ENCODE measurements around the gene KLF7.

Gene KLF7

GRCh38 chr2:207123776-207124391 lies 41.9 kb downstream of the KLF7 start:
- no peak for DNase-seq (ENCODE audit: low read depth)

DNA sequence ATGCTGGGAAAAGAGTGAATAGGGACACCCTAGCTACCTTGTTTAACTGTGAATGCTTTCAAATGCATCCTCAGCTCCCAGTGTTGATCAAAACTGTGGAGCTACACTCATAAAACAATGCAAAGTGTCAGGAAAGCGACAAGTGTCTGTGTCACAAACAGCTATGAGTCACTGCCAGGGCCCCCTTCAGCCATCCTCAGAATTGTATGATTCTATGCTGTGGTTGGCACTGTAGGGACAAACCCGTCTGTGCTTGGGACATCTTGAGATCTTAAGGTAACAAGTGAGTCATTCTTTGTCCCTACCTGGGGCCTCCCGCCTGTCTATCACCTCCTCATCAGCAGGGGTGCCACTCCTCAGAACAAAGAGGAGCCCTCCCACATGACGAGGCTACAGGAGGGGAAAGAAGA lies 42.4 kb downstream of the KLF7 start:
- DNase-seq (ENCODE audit: low read depth): no peak

DNA sequence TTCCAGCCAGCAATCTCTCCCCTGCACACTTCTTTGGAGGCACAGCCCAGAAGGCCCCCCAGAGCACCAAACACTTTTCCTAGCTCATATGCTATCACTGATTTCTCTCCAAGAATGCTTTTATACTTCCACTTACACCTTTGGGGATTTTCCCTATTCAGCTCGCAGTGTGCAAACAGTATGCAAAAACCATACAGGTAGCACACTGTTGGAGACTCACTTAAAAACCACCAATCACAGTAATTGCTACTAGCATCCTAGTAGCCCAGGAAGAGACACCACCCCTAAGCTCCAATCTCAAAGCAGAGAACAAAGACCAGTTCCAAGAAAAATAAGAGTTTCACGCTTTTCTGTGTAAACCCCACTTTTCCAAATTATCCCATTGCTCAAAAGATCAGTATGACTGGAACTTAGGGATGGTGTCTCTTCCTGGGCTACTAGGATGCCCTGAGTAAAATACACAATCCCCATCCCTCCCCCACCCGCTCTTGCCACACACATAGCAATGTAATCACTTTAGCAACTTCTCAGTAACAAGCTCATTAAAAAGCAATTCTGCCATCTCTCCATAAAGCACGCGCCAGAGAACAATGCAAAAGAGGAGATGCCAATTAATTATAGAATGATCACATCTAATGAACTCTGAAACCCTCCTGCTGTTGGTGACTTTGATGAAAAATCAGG lies 43.0 kb downstream of the KLF7 start:
- DNase-seq (ENCODE audit: low read depth): peak; percentile 83

- DNase-seq (ENCODE audit: low read depth): peak; percentile 93
Observed at GRCh38 chr2:207121784-207122183, 44.0 kb downstream of the KLF7 start.

DNA sequence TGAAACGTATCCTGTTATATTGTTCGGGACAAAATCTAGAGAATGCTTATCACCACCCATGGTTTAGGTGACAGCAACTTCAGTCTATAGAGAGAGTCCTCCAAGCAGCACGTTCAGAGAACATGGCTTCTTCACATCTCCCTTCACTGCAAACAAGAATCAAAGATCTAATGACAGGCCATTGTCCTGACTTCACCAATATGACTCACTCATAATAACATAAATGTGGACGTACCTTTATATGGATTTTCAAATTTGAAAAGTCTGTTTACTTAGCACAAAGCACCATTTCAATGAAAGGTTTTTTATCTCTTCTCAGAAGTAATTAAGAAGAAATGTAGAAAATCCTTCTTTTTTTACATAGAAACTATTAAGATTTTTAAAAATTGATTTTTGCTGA lies 46.7 kb downstream of the KLF7 start:
- DNase-seq (ENCODE audit: low read depth): no peak

DNA sequence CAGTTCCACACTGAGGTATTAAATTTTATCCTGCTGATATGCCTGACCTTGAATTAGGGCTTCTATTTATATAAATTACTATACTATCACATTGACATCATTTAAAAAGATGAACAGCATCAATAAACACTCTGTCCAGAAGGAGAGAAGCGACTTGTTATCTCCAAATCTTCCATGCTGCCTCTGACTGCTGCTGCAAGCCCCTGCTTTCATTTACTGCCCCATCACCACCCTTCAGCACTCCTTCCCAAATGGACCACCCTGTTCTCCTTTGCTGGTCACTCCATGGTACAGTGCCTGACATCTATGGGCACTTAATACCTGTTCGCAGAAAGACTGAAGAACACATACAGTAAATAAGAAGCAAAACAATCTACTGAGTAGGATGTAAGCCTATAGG lies 48.1 kb downstream of the KLF7 start:
- no peak for DNase-seq (ENCODE audit: low read depth)

DNA sequence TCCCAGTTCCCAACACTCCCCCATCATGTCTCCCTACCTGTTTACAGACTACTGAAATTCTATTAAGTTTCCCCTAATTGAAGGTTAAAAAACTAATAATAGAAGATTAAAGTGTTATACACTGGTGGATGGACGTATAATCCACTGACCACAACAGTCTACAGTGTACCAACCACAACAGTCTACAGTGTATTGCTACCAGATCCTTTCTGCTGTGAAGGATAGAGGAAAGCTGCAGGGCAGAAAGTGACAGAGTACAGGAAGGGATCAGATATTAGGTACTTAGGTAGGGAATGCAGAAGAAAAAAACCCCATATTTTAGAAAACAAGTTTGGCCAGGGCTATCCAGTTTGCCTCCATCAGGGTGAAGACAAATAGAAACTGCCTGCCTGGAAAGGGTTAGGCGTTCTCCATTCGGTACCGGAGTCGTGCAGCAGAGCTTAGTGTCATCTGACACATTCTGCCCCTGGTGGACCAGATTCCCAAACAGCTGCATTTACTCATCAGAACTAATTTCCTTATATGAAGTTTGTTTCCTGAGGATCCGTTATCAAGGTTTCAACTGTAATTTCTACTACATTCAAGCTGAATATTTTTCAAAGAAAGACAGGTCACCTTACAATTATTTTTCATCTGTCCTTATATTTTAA lies 49.9 kb downstream of the KLF7 start:
- DNase-seq (ENCODE audit: low read depth): peak; percentile 47

- peak; percentile 27 for DNase-seq (ENCODE audit: low read depth)
Observed at GRCh38 chr2:207113414-207113813, 52.3 kb downstream of the KLF7 start.

- no peak for DNase-seq (ENCODE audit: low read depth)
Observed at GRCh38 chr2:207112785-207113184, 53.0 kb downstream of the KLF7 start.

- no peak for DNase-seq (ENCODE audit: low read depth)
Observed at GRCh38 chr2:207112383-207112782, 53.4 kb downstream of the KLF7 start.

- no peak for DNase-seq (ENCODE audit: low read depth)
Observed at GRCh38 chr2:207111757-207112156, 54.0 kb downstream of the KLF7 start.

- no peak for DNase-seq (ENCODE audit: low read depth)
Observed at GRCh38 chr2:207110715-207111114, 55.0 kb downstream of the KLF7 start.

- no peak for DNase-seq (ENCODE audit: low read depth)
Observed at GRCh38 chr2:207110310-207110709, 55.4 kb downstream of the KLF7 start.

DNA sequence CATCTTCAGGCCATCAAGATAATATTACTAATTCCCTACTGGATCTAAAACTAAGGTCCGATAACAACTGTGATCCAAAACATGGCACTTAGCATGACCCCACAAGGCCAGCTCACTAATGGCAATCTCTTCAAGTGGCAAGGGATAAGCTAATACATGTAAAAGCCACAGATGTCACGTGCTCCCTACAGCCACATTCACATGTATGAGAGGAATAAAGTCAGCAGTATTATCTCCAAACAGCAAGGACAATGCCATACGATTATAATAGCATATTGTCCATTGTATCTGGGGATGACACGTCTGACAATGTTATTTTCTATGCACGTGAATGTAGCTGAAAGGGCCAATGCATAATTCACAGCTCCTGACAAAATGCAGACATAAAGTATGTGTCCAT lies 56.0 kb downstream of the KLF7 start:
- no peak for DNase-seq (ENCODE audit: low read depth)

DNA sequence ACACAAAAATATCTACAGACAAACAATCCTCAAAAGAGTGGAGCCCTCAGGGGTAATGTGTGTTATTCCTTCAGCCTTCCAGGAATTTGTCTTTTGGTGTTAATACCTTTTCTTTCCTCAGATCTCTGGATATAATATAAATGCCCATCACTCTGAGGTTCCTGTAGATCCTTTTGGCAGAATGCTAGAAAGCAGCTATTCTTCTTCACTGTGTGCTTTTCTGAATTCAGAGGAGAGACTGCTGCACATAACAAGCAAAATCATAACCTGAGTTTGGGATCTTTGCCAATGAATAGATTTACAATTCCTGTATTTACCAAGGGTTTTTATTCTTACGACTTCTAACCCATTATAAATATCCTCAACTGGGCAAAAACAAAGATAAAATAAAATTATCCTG lies 57.3 kb downstream of the KLF7 start:
- no peak for DNase-seq (ENCODE audit: low read depth)

DNA sequence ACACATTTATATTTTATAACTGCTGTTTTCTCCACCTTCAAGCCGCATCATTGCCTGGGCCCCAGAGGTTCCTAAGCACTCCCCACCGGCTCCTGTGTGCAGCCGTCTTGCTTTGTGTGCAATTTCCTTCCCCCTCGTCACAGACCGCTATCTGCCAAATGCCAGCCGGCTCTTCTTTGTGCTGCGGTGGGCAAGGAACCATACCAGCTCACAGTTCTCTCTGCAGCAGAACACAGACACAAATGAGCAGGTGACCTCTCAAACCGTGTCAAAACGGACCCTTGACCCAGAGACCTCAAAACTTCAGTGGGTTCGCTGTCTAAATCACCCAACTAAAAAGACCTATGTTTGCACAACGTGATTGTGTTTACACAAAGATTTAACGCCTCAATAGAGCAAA lies 58.2 kb downstream of the KLF7 start:
- no peak for DNase-seq (ENCODE audit: low read depth)

GRCh38 chr2:207107131-207107530 lies 58.6 kb downstream of the KLF7 start:
- DNase-seq (ENCODE audit: low read depth): no peak

DNA sequence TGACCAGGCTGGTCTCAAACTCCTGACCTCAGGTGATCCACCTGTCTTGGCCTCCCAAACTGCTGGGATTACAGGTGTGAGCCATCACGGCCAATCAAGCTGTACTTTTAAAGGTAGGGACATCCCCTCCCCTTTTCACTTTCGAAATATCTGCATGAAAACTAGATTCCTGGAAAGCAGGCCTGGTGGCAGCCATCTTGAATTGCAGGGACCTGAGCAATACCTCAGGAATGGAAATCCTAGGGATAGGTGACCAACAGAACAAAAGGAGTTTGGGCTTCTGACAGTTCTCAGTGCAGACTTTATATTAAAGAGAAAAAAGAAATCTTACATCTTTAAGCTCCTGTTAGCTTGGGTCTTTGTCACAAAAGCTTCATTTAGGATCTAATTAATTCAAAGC lies 62.6 kb downstream of the KLF7 start:
- no peak for DNase-seq (ENCODE audit: low read depth)

GRCh38 chr2:207101984-207102383 lies 63.8 kb downstream of the KLF7 start:
- DNase-seq (ENCODE audit: low read depth): no peak

- DNase-seq (ENCODE audit: low read depth): no peak
Observed at GRCh38 chr2:207097278-207097677, 68.5 kb downstream of the KLF7 start.

DNA sequence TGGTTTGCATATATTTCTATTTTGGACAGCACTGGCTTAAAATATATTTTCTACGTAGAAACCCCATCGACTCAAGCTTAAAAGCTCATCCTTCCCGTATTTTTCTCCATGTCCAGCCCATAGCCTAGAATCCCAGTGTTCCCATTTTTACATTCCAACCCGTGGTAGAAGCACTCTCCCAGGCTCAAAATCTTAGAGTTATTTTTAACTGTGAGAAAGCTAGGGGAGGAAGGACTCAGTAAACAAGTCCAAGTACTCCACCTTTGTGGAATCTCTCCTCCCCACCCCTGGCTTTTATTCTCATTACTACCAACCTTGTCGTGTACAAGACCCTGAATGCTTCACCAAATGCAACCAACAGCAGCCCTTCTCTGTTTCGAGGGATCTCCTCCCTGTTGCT lies 69.8 kb downstream of the KLF7 start:
- no peak for DNase-seq (ENCODE audit: low read depth)

GRCh38 chr2:207093234-207093633 lies 72.5 kb downstream of the KLF7 start:
- no peak for DNase-seq (ENCODE audit: low read depth)

- DNase-seq (ENCODE audit: low read depth): no peak
Observed at GRCh38 chr2:207092818-207093217, 72.9 kb downstream of the KLF7 start.

GRCh38 chr2:207091928-207092327 lies 73.8 kb downstream of the KLF7 start:
- DNase-seq (ENCODE audit: low read depth): no peak
